HG02642 (cell line): Measurements from ENCODE around the gene ANKRD33B.

Source experiments
- ATAC-seq: cut with Tn5 transposase; IDR thresholded peaks from one replicate; pipeline ENCODE4 v1.9.1; 2021; ENCODE audit warnings: mild to moderate bottlenecking; ENCODE audit not compliant: unreplicated experiment, poor library complexity

ANKRD33B gene

DNA sequence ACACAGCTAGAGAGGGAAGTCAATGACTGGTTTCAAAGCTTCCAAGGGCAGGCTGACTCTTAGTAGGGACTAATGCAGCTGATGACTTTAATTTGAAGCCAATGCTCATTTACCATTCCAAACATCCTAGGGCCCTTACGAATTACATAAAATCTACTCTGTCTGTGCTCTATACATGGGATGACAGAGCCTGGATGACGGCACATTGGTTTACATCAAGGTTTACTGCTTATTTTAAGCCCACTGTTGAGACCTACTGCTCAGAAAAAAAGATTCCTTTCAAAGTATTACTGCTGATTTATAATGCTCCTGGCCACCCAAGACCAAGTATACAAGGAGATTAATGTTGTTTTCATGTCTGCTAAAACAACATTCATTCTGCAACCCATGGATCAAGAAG is 123.0 kb downstream of the ANKRD33B start:
- no peak for ATAC-seq

DNA sequence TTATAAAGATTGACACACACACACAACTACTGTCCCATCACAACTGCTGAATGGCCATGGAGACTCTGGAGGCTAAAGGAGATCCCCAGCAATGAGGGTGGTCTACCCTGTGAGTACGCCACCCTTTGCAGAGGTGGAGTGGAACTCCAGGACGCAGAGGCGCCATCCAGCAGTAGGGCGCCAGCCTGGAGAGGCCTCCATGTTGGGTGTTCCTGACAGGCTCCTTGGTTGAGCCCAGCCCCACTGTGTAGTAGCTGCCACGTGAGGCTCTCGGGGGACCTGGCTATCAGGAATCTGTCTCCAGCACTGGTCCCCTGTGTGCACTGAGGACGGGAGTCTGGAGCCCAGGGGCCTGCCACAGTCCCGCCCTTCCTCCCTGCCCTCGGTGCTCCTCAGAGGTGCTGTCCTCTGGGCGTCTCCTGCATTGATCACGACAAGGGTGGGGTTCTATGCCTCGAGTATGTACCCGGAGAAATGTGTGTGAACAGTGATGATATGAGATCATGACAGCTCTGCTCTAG is 124.8 kb downstream of the ANKRD33B start:
- ATAC-seq: no peak

DNA sequence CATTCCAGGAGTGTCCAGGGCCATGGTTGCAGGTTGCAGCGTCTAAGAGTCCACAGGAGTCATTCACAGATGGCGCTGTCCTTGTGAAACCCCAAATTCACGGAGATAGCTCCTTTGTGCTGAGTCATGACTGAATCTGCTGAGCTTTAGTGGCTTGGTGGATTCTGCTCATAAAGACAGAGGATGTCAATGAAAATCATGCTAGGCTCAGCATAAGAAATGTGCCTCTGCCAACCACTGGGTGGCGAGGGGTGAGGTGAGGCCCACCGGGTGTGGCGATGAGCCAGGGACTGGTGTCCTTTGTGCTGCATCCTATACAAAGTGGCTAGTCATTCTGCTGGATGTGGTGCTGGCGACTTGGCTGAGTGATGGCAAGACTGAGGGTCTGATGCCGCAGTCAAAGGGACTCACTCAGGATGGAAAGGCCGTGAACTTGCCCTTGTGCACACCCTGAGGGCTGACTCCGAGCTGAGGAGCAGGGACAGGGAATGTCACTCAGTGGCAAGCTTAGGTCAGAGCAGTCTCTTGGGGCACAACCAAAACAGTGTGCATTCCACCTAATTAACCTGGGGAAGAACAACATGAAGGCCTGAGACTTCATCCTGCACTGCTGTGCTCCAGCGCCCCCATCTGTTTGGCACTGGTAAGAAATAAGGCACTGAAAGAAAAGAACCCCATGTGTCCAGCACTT is 125.7 kb downstream of the ANKRD33B start:
- no peak for ATAC-seq

DNA sequence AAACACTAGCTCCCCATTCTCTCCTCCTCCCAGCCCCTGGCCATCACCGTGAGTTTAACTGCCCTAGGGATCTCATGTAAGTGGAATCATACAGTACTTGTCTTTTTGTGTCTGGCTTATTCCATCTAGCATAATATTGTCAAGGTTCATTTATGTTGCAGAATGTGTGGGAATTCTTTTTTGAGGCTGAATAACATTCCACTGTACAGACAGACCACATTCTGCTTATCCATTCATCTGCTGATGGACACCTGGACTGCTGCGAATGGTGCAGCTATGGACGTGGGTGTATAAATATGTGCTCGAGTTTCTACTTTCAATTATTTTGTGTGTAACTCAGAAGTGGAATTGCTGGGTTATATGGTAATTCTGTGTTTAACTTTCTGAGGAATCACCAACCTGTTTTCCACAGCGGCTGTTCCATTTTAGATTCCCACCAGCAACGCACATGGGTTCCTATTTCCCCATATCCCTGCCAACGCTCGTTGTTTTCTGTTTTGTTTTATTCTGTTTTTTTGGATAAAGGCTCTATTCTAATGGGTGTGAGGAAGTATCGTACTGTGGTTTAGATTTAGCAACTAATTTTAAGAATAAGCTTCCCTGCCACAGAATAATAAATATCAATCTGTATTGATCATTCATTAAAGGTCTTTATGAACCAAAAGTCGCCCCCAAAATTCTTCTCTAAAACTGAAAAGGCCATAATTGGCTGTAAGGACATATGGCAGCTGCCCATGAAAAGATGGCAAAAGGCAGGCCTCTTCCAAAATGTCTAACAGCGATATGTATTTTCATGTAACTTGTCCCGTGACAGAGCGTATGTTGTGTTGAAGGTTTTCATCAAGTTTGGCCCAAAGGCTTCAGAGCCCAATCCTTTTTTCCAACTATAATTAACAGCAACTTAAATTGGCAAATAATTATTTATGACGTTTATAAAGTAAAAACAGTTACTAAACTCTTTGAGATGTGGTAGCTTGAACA is 126.9 kb downstream of the ANKRD33B start:
- ATAC-seq: no peak

DNA sequence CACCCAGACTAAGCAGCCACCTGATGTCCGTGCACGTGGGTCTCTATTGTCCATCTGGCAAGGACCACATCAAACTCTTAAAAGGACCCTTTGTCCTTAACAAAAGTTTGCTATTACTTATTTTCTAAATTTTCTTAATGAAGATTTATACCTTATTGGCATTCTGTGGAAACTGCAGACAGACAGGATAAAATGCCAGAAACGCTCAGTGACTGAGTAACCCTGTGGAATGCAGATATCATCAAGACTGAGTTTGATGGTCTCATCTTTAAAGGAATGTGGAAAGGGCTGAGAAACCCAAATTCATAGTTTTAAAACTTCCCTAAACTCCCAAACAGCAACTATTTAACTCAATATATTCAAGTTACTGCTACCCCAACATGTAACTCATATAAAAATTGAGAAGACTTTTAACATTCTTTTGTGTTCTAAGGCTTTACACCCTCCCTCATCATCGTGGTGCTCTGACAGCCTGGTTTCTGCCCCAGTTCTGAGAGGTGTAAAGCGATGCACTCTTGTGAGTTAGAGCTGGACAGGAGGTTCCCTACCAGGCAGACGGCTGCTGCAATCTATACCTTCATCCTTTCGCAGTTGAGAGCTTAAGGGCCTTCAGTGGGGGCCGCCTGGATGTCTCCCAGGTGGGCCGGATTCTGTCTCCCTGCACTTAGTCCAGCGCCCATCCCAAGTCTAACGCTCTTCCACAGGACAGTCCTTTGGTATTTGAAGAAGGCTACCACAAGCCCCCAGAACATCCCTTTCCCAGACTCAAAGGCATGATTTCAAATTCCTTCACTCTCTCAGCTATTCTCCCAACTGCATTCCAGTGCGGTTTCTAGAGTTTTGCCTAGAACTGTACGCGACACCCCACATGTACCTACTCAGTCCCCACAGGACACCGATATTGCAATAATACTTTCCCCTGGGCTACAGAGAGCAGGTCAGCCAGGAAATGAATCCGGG is 128.2 kb downstream of the ANKRD33B start:
- no peak for ATAC-seq

DNA sequence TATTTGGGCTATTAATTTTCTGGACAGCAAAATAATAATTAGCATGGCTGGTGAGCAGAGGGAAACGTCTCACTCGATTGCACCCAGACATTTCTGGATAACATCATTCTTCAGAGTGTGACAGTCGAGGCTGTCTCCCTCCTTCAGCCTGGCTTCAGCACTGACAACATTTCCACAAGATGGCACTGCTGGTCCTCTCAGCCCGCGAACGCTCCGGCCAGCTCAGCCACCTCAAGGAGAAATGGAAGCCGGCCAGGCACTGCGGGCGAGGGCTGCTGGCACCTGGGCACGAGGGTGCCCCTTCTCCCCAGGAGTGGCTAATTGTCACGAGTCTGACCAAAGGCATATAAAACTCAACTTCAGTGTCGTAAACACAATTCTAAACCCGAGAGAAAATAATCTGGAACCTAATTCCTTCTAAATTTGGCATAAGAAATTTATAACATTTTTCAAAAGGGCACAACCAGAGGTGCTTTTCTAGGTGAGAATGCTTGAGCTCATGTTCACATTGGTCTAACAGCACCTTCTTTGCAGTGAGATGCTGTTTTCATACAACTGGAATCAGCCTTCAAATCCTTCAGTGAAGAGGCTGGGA is 131.3 kb downstream of the ANKRD33B start:
- peak; percentile 38 for ATAC-seq

DNA sequence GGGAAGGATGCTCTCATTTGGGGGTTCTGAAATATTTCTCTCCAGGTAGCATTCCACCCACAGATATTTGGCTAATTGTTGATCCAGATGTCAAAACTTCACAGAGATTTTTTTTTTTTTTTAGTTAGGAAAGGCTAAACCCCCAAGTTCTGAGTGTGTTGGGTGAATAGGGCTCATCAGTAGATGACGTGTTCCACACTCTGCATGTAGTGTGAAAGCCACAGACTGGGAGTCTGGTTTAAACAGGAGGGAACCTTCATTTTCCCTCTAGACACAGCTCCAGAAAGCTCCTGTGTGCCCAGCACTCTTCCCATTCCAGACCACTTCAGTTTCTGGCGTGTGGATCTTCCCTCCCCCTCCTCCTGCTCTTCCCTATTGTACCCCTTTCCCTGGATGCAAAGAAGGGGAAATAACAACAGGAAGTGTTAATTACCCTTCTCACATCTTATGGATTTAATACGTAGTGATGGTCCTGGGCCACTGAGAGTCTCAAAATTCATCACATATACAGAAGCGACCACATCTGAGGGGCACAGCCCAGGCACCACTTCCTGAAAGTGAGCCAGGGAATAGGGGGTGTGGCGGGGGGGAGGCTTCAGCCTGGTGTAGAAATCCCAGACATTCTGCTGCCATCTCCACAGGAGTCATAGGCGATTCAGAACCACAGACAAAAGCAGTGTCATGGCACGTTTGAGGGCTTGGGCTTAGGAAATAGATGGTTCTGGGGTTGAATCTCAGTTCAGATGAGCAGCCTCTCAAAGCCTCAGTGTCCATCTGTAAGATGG is 132.1 kb downstream of the ANKRD33B start:
- ATAC-seq: no peak

DNA sequence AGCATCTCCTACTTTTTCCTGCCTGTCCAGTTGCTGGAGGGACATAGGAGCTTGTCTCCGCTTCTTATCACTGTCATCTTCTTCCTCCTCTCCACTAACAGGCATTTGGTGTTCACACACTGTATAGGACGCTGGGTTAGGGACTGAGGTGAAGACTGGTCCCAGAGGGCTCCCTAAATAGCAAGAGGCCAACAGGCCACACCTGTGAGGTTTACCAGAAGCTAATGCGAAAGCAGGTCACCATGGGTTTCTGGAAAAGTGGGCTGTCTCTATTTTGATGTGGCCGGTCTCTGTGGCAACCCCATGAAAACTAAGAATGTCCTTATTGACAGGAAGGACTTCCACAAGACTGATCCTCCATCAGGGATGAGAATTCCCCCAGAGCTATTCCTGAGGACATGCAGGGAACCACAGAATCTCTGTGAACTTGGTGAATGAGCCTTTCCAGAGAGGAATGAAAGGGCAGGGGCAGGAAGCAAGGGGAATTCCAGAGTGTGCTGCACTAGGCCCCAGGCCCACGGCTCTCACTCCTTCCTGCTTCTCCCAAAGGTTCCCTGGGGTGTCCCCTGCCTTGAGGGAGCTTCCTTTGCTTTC is 135.5 kb downstream of the ANKRD33B start:
- peak; percentile 60 for ATAC-seq

DNA sequence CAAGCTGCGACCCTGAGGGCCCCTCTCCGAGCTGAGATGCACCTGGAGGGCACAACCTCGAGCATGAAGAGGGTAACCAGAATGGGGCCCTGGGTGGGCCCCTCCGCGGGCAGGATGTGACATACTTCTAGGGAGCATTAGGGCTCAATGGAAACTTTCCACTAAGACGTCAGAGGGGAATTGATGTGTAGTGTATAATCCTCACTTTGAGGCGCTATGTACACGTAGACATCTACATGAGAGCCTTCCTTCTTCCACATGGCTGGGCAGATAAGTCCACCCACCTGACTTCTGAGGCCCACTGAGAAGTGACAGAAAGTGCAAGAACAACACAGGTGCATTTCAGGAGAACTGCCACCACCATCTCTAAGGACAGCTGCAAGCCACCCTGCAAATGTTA is 136.1 kb downstream of the ANKRD33B start:
- ATAC-seq: peak; percentile 74

DNA sequence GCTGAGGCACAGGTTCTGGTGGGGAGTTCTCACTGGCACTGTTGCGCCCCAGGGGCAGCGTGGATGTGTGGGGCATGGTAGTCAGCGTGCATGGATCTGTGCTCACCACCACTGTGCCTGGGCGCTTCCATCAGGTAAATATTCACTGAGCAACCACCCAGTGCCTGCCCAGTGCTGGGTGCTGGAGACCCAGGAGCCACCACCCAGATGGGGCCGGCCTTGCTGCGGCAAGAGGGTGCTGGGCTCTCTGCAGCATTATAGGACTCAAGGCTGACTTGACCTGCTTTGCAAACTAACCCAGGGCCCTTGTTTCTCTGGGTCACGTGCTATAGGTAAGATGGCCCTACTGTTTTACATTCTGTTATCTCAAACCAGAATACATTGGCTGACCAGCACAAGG is 136.6 kb downstream of the ANKRD33B start:
- peak; percentile 2 for ATAC-seq

DNA sequence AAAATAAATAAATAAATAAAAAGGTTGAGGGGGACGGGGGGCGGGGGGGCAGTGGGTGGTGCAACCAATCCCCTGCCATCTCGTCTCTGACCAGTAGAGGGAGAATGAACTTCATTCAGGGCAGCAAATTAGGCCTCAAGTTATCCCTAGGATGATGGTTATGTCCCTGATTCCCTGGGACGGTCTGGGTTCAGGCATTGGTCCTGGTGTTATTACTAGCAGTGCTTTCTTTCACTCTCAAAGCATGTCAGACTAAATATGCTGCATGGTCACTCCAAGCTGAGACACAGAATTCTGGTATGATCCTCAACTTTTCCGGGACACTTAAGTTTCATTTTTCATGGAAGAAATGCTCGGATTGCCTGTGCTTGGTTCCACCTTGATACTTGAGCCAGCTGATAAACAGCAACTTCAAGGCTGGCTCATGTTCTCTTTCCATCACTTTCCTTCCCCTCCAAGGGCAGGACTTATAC is 137.7 kb downstream of the ANKRD33B start:
- no peak for ATAC-seq

DNA sequence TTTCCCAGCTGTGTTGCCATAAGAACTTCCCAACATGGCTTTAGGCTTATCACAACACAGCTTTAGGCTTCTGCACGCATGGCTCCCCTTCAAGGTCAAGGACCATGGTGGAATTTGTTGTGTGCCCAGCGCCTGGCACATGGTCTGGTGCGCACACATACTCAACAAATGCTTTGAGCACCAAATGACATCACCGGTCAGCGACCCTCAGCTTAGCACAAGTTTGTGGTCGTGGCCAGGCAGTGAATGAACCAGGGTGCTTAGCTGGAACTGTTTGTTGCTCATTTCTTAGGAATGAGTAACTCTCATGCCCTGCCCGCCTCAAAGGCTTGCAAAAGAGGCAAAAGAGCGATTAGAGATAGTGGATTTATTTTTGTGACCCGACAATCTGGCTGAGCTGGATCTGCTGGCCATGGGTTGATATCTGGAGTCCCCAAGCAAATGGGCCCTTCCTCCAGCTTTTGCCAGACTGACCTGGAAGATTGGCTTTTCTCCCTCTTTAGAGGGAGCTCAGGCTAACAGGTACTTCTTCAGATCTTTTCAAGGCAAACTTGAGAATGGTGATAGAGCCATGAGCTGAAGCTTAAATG is 138.3 kb downstream of the ANKRD33B start:
- no peak for ATAC-seq

DNA sequence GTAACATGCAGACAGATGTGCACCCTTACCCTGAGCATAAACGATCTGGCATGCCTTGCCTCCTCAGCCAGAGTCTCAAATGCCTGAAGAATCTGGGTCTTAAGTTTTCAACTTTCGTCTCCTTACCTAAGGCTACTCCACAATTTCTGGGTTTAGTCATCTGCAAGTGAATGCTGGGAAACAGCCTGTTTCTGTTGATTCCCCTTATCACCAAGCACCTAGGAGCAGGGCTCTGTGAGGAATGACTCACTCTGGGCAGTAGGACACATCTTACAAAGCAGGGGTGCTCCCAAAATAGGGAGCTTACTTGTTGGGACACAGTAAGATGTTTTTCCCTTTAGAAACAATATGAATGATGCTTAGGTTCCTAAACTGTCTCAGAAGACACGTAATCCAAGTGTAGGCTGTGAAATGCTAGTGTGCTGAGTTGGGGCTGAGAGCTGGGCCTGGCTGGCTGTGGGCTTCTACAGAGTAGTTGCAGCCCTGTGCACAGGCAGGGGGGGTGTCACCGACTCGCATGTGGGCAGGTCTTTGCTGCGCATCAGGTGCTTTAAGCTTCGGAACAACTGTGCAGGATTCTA is 139.1 kb downstream of the ANKRD33B start:
- ATAC-seq: no peak

DNA sequence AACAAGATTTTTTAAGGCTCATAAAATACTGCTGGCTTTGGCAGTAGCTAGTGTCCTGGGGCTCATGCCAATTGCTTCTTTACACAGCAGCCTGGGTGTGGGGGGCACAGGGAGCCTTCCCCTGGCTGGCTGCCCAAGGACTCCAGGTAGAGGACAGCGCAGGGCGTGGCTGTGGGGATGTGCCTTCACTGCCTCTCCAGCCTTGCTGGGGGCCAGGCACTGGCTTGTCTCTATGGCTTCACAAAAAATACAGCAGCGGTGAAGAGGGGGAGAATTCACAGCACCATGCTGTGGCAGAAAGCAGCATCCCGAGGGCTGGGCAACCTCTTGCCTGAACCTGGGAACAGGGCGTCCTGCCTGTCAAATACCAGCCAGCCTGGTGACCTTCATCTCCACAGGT is 139.8 kb downstream of the ANKRD33B start:
- ATAC-seq: no peak

DNA sequence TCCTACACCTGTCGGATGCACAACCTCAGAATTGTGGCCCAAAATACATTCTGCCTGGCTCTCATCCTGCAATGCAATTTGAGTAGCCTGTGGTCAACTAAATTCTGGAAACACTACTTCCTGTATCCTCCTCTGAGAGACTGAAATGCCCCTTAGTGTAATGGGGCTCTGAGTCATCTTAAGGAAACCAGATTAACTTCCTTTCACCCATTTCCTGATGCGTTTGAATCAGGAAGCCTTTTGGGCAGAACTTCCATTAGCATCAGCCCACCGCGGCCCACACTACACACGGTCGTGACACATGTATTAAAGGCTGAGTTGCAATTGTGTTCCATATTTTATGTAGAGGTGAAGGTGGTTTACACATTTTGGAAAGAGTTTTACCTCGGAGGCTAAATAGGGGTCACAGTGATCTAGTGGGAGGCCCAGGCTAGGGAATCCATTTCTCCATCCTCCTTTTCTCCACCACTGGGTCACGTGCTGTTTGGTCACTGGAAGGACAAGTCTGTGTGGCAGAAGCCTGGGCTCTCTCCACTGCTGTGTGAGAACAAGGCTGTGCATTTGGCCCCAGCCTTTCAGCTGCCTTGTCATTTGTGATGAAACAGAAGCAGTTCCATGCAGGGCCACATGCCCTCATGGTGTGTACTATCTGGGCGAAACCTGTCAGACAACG is 141.2 kb downstream of the ANKRD33B start:
- peak; percentile 32 for ATAC-seq

DNA sequence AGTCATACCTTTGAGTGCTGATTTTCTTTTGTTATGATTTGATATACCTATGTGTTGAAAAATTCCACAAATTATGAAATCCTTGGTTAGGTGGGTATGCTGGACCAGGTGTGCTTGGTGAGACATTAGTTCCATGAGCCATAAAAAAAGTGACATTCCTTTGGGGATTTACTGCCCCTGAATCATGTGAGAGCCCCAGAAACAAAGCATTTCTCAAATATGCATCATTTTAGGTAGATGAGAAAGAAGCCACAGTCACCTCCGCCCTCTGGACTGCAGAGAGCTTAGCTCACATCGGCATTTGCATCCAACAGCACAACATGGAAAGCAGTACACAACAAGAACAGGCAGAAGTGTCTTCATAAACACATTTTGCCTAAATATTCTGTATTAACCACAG is 141.9 kb downstream of the ANKRD33B start:
- ATAC-seq: no peak

DNA sequence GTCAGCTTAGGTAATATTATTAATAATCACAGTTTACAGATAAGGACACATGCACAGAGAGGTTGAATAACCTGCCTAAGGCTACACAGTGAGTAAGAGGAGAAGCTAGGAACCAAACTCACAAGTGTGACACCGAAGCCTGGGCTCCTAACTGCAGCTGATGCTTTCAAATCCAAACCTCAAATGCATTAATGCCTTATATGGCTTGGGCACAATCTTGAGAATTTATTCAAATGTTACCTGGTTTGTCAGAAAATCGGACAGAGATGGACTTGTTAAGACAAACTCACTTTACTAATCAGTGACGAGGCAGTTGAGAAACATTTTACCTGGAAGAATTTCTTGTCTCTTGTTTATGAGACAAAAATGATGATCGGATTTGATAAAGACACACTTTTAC is 142.5 kb downstream of the ANKRD33B start:
- no peak for ATAC-seq
